ENCODE data around the gene RASSF3. TPM values are rescaled to one million over a fixed set of nuclear protein-coding genes. Genes with fewer than 3 reads are reported as not detected.

The RASSF3 gene
- polyA plus RNA-seq, 1 donor (not counting 4 experiments of a cell fraction or from before 2014, with no cell fraction given) = 9.6 TPM

DNA sequence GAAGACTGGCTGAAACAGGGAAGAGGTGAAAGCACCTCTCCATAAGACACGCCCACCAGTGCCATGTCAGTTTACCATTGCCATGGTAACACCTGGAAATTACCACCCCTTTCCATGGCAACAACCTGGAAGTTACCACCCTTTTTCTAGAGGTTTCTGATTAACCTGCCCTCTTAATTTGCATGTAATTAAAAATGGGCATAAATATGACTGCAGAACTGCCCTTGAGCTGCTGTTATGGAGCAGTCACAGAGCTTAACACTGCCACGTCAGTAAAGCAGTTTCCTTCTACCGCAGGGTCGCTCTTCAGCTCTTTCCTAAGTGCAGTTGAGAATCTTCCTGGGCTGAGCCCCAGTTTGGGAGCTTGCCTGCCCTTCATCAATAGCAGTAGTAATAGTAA lies 55.2 kb downstream of the RASSF3 start:
- H3K27ac ChIP-seq (ENCODE audit: control insufficient read depth, insufficient read depth, low read length) = no peak overlapping the region
- FAIRE-seq = no peak
- no peak for DNase-seq (ENCODE audit: low read depth, low spot score)
- no peak overlapping the region for H3K4me2 ChIP-seq (ENCODE audit: control insufficient read depth, extremely low read depth, insufficient read depth, low read depth, low read length)
- no peak overlapping the region for H3K9ac ChIP-seq (ENCODE audit: control insufficient read depth, extremely low read depth, insufficient read depth, low read length)
- peaks cover 15% of the 10 kb centered on the region for H3K79me2 ChIP-seq (ENCODE audit: control insufficient read depth, insufficient read depth, low read length)
- no peak overlapping the region for H2AFZ ChIP-seq (ENCODE audit: control insufficient read depth, low read length)
- no peaks in the 10 kb centered on the region for H3K9me3 ChIP-seq (ENCODE audit: control insufficient read depth, low read depth, low read length)
- H3K27me3 ChIP-seq (ENCODE audit: control insufficient read depth, extremely low read depth, insufficient read depth, low read length) = no peaks in the 10 kb centered on the region
- no peaks in the 10 kb centered on the region for H4K20me1 ChIP-seq (ENCODE audit: control insufficient read depth, extremely low read depth, insufficient read depth, low read length)
- TF ChIP-seq, protein P1, sequence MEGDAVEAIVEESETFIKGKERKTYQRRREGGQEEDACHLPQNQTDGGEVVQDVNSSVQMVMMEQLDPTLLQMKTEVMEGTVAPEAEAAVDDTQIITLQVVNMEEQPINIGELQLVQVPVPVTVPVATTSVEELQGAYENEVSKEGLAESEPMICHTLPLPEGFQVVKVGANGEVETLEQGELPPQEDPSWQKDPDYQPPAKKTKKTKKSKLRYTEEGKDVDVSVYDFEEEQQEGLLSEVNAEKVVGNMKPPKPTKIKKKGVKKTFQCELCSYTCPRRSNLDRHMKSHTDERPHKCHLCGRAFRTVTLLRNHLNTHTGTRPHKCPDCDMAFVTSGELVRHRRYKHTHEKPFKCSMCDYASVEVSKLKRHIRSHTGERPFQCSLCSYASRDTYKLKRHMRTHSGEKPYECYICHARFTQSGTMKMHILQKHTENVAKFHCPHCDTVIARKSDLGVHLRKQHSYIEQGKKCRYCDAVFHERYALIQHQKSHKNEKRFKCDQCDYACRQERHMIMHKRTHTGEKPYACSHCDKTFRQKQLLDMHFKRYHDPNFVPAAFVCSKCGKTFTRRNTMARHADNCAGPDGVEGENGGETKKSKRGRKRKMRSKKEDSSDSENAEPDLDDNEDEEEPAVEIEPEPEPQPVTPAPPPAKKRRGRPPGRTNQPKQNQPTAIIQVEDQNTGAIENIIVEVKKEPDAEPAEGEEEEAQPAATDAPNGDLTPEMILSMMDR (optimal IDR thresholded peaks at IDR 0.05 in 1 of 3, IDR thresholded peaks at IDR 0.05 in 1 of 3, conservative IDR thresholded peaks at IDR 0.05 in 1 of 3; ENCODE audit: extremely low read depth in 1 of 3, insufficient read depth in 2 of 3, low read length in 3 of 3) = no peak
- dilution Hi-C loops (cut with MboI; ENCODE audit: extremely low pct_ligation_motif_present, low sequenced_read_pairs) = no loop called here
- no peaks in the 10 kb centered on the region for H3K9me1 ChIP-seq (ENCODE audit: control insufficient read depth, extremely low read depth, insufficient read depth, low read length)
- no peak overlapping the region for H3K4me3 ChIP-seq (ENCODE audit: control insufficient read depth in 2 of 3, extremely low read depth in 1 of 3, insufficient read depth in 2 of 3, low read depth in 1 of 3, low read length in 3 of 3)
- peaks cover 6% of the 10 kb centered on the region for H3K4me1 ChIP-seq (ENCODE audit: control insufficient read depth, extremely low read depth, insufficient read depth, low read length)
- peaks cover 0 to 2% of the 10 kb centered on the region in 2 experiments for H3K36me3 ChIP-seq (ENCODE audit: control insufficient read depth in 2 of 2, extremely low read depth in 1 of 2, insufficient read depth in 2 of 2, low read length in 2 of 2)

DNA sequence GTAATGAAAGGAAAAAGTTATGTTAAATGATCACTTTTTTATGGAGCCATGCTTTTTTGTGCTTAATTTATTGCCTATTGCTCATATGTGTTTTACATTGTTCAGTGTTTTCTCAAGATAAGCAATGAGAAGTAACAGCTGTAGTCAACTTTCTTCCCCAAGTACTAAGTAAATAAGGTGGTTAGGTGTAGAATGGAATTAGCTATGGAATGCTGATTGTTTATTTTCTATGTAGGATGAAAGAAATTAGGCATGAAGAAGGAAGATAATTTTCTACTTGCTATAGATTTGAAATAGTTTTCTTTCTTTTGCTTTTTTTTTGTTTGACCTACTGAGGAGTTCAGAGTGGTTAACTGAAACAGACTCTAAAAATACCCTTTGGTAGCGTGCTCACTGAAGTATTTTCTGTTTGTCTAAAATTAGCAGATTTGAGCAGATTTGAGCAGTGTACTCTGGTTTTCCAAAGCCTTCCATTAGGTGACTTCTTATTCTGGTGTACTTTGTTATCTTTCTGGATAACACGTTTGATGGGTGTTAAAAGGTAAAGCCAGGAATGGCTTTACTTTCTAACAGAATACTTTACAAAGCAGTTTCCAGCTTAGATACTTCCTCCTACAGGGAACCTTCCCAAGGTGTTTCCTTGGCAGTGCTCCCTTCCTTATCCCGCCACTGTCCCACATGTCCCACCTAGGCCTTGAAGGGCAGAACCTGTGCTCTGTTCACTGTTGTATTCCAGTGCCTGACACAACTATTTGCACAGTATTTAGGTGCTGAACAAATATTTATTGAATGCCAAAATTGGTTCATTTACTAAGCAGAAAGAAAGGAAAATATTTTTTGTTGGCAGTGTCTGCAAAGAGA lies 56.0 kb downstream of the RASSF3 start:
- no peak overlapping the region for H3K4me2 ChIP-seq (ENCODE audit: control insufficient read depth, extremely low read depth, insufficient read depth, low read depth, low read length)
- no peak overlapping the region for H3K4me3 ChIP-seq (ENCODE audit: control insufficient read depth in 2 of 3, extremely low read depth in 1 of 3, insufficient read depth in 2 of 3, low read depth in 1 of 3, low read length in 3 of 3)
- peaks cover 10% of the 10 kb centered on the region for H3K79me2 ChIP-seq (ENCODE audit: control insufficient read depth, insufficient read depth, low read length)
- H3K36me3 ChIP-seq (ENCODE audit: control insufficient read depth in 2 of 2, extremely low read depth in 1 of 2, insufficient read depth in 2 of 2, low read length in 2 of 2) = peaks cover 0 to 2% of the 10 kb centered on the region in 2 experiments
- FAIRE-seq (no peak), DNase-seq (ENCODE audit: low read depth, low spot score) (no peak)
- H3K27me3 ChIP-seq (ENCODE audit: control insufficient read depth, extremely low read depth, insufficient read depth, low read length) = no peaks in the 10 kb centered on the region
- no peak overlapping the region for H2AFZ ChIP-seq (ENCODE audit: control insufficient read depth, low read length)
- H3K9me1 ChIP-seq (ENCODE audit: control insufficient read depth, extremely low read depth, insufficient read depth, low read length) = no peaks in the 10 kb centered on the region
- no peak overlapping the region for H3K27ac ChIP-seq (ENCODE audit: control insufficient read depth, insufficient read depth, low read length)
- dilution Hi-C loops (cut with MboI; ENCODE audit: extremely low pct_ligation_motif_present, low sequenced_read_pairs) = no loop called here
- H3K9me3 ChIP-seq (ENCODE audit: control insufficient read depth, low read depth, low read length) = no peaks in the 10 kb centered on the region
- no peaks in the 10 kb centered on the region for H4K20me1 ChIP-seq (ENCODE audit: control insufficient read depth, extremely low read depth, insufficient read depth, low read length)
- no peak overlapping the region for H3K9ac ChIP-seq (ENCODE audit: control insufficient read depth, extremely low read depth, insufficient read depth, low read length)
- TF ChIP-seq EZH2 (IDR thresholded peaks at IDR 0.05; ENCODE audit: low read length) = no peak
- TF ChIP-seq, protein P1 (optimal IDR thresholded peaks at IDR 0.05 in 1 of 3, IDR thresholded peaks at IDR 0.05 in 1 of 3, conservative IDR thresholded peaks at IDR 0.05 in 1 of 3; ENCODE audit: extremely low read depth in 1 of 3, insufficient read depth in 2 of 3, low read length in 3 of 3) = no peak
- H3K4me1 ChIP-seq (ENCODE audit: control insufficient read depth, extremely low read depth, insufficient read depth, low read length) = peaks cover 14% of the 10 kb centered on the region

All from keratinocyte (primary cell).